Endothelial cell of umbilical vein (primary cell): ENCODE measurements around the gene PLPPR5.

Experiments used
- CTCF ChIP-seq, 2 donors: IDR thresholded peaks; 1 replicate in 1 of 2; 2 replicates in 1 of 2; pipeline ENCODE4 v1.5.1; 2011; ENCODE audit warnings: low read length in 2 of 2, mild to moderate bottlenecking in 2 of 2, moderate library complexity in 2 of 2, control low read depth in 1 of 2, inconsistent platforms in 1 of 2, low read depth in 1 of 2; ENCODE audit not compliant: insufficient read depth in 1 of 2; ENCODE audit errors: extremely low read depth in 1 of 2
- EZH2 ChIP-seq: IDR thresholded peaks from 2 replicates; pipeline ENCODE4 v1.6.1; 2012; ENCODE audit warnings: borderline replicate concordance, low read depth, mild to moderate bottlenecking, moderate library complexity, low read length, inconsistent platforms; ENCODE audit not compliant: severe bottlenecking
- FOS ChIP-seq: IDR thresholded peaks from 2 replicates; pipeline ENCODE4 v1.6.1; 2011; ENCODE audit warnings: mild to moderate bottlenecking, low read length, moderate library complexity, borderline replicate concordance; ENCODE audit not compliant: insufficient read depth
- GATA2 ChIP-seq: IDR thresholded peaks from 2 replicates; pipeline ENCODE4 v1.7.0; 2011; ENCODE audit warnings: low read depth, mild to moderate bottlenecking, moderate library complexity, mixed read lengths, low read length; ENCODE audit not compliant: insufficient read length, insufficient read depth
- JUN ChIP-seq: IDR thresholded peaks from 2 replicates; pipeline ENCODE4 v1.6.1; 2011; ENCODE audit warnings: borderline replicate concordance, low read depth; ENCODE audit not compliant: insufficient read length, insufficient read depth
- MYC ChIP-seq: IDR thresholded peaks from one replicate; pipeline ENCODE4 v1.6.1; 2011; ENCODE audit warnings: mild to moderate bottlenecking, low read depth, low read length
- POLR2A ChIP-seq: IDR thresholded peaks from 2 replicates; pipeline ENCODE4 v1.6.1; 2012; ENCODE audit warnings: low read depth, mild to moderate bottlenecking, control low read depth, low read length
- POLR2AphosphoS5 ChIP-seq: IDR thresholded peaks from 2 replicates; pipeline ENCODE4 v1.6.1; 2012; ENCODE audit warnings: low read depth, mild to moderate bottlenecking, control low read depth, low read length, moderate library complexity; ENCODE audit not compliant: insufficient read depth
- TF ChIP-seq, protein P1 (sequence below): IDR thresholded peaks from 2 replicates; pipeline ENCODE4 v1.6.1; 2011; ENCODE audit not compliant: insufficient read depth, insufficient read length

- TF ChIP-seq CTCF (IDR thresholded peaks at IDR 0.05; ENCODE audit: extremely low read depth in 1 of 2, insufficient read depth in 1 of 2, low read depth in 1 of 2, low read length in 2 of 2) (no peak), POLR2A (no peak), EZH2 (no peak), POLR2AphosphoS5 (no peak), MYC (no peak), GATA2 (no peak), JUN (no peak), FOS (no peak)
- TF ChIP-seq, protein P1, sequence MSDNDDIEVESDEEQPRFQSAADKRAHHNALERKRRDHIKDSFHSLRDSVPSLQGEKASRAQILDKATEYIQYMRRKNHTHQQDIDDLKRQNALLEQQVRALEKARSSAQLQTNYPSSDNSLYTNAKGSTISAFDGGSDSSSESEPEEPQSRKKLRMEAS, result no peak
Observed at GRCh38 chr1:98985687-98986086, 19.0 kb downstream of the PLPPR5 start.
